Naive thymus-derived CD4-positive, alpha-beta T cell (primary cell): ENCODE results near the gene COPS4. TPM values are rescaled to one million over a fixed set of nuclear protein-coding genes. Genes with fewer than 3 reads are reported as not detected.
A peak's percentile ranks its signal among the peaks of the same experiment; 100 is the strongest.
"Not testable (repeated sequence)": the region's sequence is repeated elsewhere in the genome, so short reads cannot be mapped to it uniquely, and the experiment has no call there.

Experiments used
- ATAC-seq: fragments of 150-1000 bp; cut with Tn5 transposase; 2 replicates; pipeline ENCODE4 v1.10.0; 2021; ENCODE audit warnings: mild to moderate bottlenecking, moderate library complexity
- CTCF ChIA-PET: fragments of 350-600 bp; sonication (Branson Sonifier 250); formaldehyde crosslinking; loops from one replicate; lab custom pipeline; 2021; ENCODE audit warnings: antibody characterized with exemption; lab: Charles Lee
- POLR2A ChIA-PET: fragments of 350-600 bp; sonication (Branson Sonifier 250); formaldehyde crosslinking; loops from one replicate; lab custom pipeline; 2021; ENCODE audit warnings: antibody characterized with exemption, inconsistent platforms; lab: Charles Lee
- DNase-seq, 9 donors: peaks; one replicate each; pipeline versions ENCODE4 v3.0.0 to v3.0.0-alpha.2; 2020 to 2022; ENCODE audit warnings: mixed read lengths in 1 of 9
- H3K27ac ChIP-seq: one replicate; pipeline ENCODE4 v1.7.0; 2013; ENCODE audit warnings: mild to moderate bottlenecking, low read depth, low read length, moderate library complexity
- H3K27me3 ChIP-seq, 2 donors: one replicate each; pipeline ENCODE4 v1.7.0; 2013; ENCODE audit warnings: low read length in 2 of 2, mild to moderate bottlenecking in 2 of 2, moderate library complexity in 2 of 2; ENCODE audit not compliant: control insufficient read depth in 2 of 2, insufficient read depth in 2 of 2
- H3K36me3 ChIP-seq, 3 experiments: 1 replicate in 2 of 3; 2 replicates in 1 of 3; pipeline ENCODE4 v1.7.0; 2013; ENCODE audit warnings: low read length in 3 of 3, mild to moderate bottlenecking in 3 of 3, moderate library complexity in 1 of 3; ENCODE audit not compliant: insufficient read depth in 3 of 3, control insufficient read depth in 2 of 3
- H3K4me1 ChIP-seq, 2 donors: one replicate each; pipeline ENCODE4 v1.7.0; 2013; ENCODE audit warnings: low read length in 2 of 2, mild to moderate bottlenecking in 2 of 2, moderate library complexity in 1 of 2; ENCODE audit not compliant: control insufficient read depth in 2 of 2, insufficient read depth in 2 of 2
- H3K4me3 ChIP-seq: 2 replicates; pipeline ENCODE4 v1.7.0; 2013; ENCODE audit warnings: mild to moderate bottlenecking, low read length
- H3K9me3 ChIP-seq, 3 experiments: 1 replicate in 2 of 3; 2 replicates in 1 of 3; pipeline ENCODE4 v1.7.0; 2013; ENCODE audit warnings: low read length in 3 of 3; ENCODE audit not compliant: control insufficient read depth in 2 of 3
- H3K27ac Mint-ChIP-seq, 9 donors: one replicate each; pipeline ENCODE4 v1.8.0; 2020 to 2022; ENCODE audit warnings: mixed read lengths in 9 of 9, mild to moderate bottlenecking in 8 of 9, moderate library complexity in 5 of 9, inconsistent platforms in 2 of 9
- H3K27me3 Mint-ChIP-seq, 5 donors: one replicate each; pipeline ENCODE4 v1.8.0; 2021 to 2022; ENCODE audit warnings: mixed read lengths in 5 of 5, mild to moderate bottlenecking in 1 of 5
- H3K36me3 Mint-ChIP-seq, 5 donors: one replicate each; pipeline ENCODE4 v1.8.0; 2020 to 2022; ENCODE audit warnings: mixed read lengths in 5 of 5, mild to moderate bottlenecking in 3 of 5, inconsistent platforms in 1 of 5
- H3K4me1 Mint-ChIP-seq, 7 donors: one replicate each; pipeline ENCODE4 v1.8.0; 2020 to 2022; ENCODE audit warnings: mixed read lengths in 7 of 7, mild to moderate bottlenecking in 3 of 7, inconsistent platforms in 1 of 7
- H3K4me3 Mint-ChIP-seq, 10 donors: one replicate each; pipeline ENCODE4 v1.8.0; 2020 to 2022; ENCODE audit warnings: mild to moderate bottlenecking in 10 of 10, mixed read lengths in 10 of 10, moderate library complexity in 6 of 10, inconsistent platforms in 2 of 10
- H3K9me3 Mint-ChIP-seq, 11 donors: one replicate each; pipeline ENCODE4 v1.8.0; 2020 to 2022; ENCODE audit warnings: mixed read lengths in 11 of 11, mild to moderate bottlenecking in 4 of 11, inconsistent platforms in 1 of 11, moderate library complexity in 1 of 11
- intact Hi-C, 2 donors: fragments of 100-400 bp; cut with micrococcal nuclease; formaldehyde crosslinking; loops; one replicate each; pipeline ENCODE4 v1.15.1; 2023
- polyA plus RNA-seq, 2 donors: library from polyadenylated mRNA; unstranded; fragments of 300-500 nt; fragmentation: Illumina TruSeq; gene quantifications; one replicate each; pipeline ENCODE4 v1.2.3, GENCODE V29; 2021
- total RNA-seq, 6 experiments: library from RNA in 5 of 6; stranded (reverse) in 5 of 6; gene quantifications; 1 replicate in 5 of 6; 2 replicates in 1 of 6; pipeline ENCODE4 v1.2.3 and lab custom pipeline; 2021 to 2026

The COPS4 gene
- total RNA-seq (10 to 100 TPM; 23.5 to 32.8 (median 24.7) TPM), polyA plus RNA-seq (10 to 100 TPM; 53.7 to 59.7 TPM), total RNA-seq (lab: John Stamatoyannopoulos, UW) (23.7 reads per million, percentile 54 among the genes with 10 or more reads in this experiment)

DNA sequence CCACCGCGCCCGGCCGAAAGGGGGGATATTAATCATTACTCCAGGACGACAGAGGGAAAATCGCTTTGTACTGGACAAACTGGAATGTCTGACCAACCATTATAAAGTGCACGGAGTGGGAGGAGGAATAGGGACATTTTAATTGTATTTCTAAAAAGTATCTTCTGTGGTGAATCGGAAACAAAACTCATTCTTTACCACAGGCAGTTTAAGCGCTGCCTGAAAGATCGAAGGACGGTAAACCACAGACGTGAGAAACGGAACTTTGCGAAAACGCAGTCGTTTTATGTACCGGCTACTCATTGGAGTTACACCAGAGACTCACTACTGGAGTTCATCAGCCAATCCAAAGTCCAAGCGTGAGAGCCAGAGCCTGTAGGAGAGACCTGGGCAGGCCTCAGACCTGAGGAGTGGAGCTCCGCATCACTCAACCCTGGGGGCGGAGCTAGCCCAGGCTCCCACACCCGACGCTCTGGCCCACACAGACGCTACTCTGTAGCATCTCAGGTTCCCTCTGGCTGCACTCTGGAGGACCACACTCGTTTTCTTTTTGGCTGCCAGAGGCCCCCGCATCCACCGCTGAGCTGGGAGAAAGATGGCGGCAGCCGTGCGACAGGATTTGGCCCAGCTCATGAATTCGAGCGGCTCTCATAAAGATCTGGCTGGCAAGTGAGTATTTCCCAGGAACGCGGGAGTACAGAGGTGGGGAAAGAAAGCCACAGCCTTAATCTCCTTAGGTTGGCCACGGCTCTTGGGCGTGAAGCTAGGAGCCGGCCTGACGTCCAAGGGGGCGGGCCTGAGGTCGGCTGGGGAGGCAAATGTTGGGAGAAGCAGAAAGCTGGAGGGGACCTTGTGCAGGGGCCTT, at the start of gene COPS4:
TSS of gene COPS4 (plus strand) at position 554 of the 865 bp plus-strand sequence. CDS start at position 596, 42 bp downstream.
- Mint-ChIP-seq H3K36me3 (peaks cover 0 to 4% (median 0%) of the 10 kb centered on the region in 5 donors), H3K4me1 (peaks cover 19 to 44% (median 35%) of the 10 kb centered on the region in 7 donors), H3K4me3 (peak within 1 kb of the TSS; percentile 92 to 100 (median 98)), H3K27me3 (no peaks in the 10 kb centered on the region), H3K27ac (peak within 1 kb of the TSS; percentile 94 to 100 (median 97)), H3K9me3 (peaks cover 0 to 2% (median 0%) of the 10 kb centered on the region in 11 donors)
- ATAC-seq (peak; percentile 99), DNase-seq (peak; percentile 77 to 98 (median 97))
- Histone ChIP-seq H3K4me3 (peak within 1 kb of the TSS; percentile 98), H3K36me3 (peaks cover 0 to 4% (median 0%) of the 10 kb centered on the region in 3 experiments), H3K4me1 (peaks cover 4 to 19% of the 10 kb centered on the region in 2 donors), H3K27ac (peak within 1 kb of the TSS; percentile 94), H3K9me3 (no peaks in the 10 kb centered on the region), H3K27me3 (no peaks in the 10 kb centered on the region)
- intact Hi-C loops, result loop anchor here (1.0 to 10.0 kb wide), 16 partner anchors 22 to 750 kb away; partner anchors contain the start of genes COQ2 (in 2 of the 2), HELQ (in 2 of the 2), SEC31A (in 2 of the 2) and THAP9 (in 2 of the 2)
- ChIA-PET POLR2A (interaction anchor here (0.6 to 1.4 kb wide), 27 partner anchors 10 to 660 kb away, joined by 3 to 59 read pairs (median 4); partner anchors contain the start of genes ABRAXAS1, COQ2, HELQ and HNRNPD), CTCF (interaction anchor here (0.7 to 1.3 kb wide), 15 partner anchors 10 to 573 kb away, joined by 3 to 11 read pairs (median 3); partner anchors contain the start of genes COQ2 and LIN54)

DNA sequence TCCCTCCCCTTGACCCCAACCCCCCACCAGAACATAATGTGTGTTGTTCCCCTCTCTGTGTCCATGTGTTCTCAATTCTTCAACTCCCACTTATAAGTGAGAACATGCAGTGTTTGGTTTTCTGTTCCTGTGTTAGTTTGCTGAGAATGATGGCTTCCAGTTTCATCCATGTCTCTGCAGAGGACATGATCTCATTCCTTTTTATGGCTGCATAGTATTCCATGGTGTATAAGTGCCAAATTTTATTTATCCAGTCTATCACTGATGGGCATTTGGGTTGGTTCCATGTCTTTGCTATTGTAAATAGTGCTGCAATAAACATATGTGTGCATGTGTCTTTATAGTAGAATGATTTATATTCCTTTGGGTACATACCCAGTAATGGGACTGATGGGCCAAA, 47.5 kb upstream of the COPS4 start:
- peaks cover 14 to 38% (median 31%) of the 10 kb centered on the region in 7 donors for H3K4me1 Mint-ChIP-seq
- ATAC-seq, H3K4me3 ChIP-seq, H3K36me3 ChIP-seq, H3K27me3 Mint-ChIP-seq, H3K27ac Mint-ChIP-seq, CTCF ChIA-PET, H3K4me1 ChIP-seq, DNase-seq, intact Hi-C loops, H3K27me3 ChIP-seq, H3K4me3 Mint-ChIP-seq, H3K9me3 ChIP-seq, H3K27ac ChIP-seq, H3K9me3 Mint-ChIP-seq: not testable (repeated sequence)
- POLR2A ChIA-PET, result interaction anchor here (0.8 kb wide), 1 partner anchor 698 kb away, joined by 3 read pairs; no protein-coding TSS in a partner anchor
- H3K36me3 Mint-ChIP-seq, result peaks cover 0 to 31% (median 24%) of the 10 kb centered on the region in 5 donors

DNA sequence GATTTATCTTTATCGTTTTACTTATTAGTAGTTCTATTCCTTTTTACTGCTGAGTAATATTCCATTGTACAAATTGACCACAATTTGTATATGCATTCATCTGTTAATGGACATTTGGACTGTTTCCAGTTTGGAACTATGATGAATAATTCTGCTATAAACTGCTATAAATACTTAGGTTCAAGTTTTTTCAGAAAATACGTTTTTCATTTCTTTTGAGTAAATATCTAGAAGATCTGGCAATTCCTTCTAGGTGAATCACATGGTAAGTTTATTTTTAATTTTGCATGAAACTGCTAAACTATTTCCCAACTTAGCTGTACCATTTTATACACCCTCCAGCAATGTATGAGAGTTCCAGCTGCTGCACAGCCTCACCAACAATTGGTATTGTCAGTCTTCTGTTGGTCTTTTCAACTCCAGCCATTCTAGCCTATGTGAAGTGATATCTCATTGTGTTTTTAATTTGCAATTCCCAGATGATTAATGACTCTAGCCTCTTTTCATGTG, 46.6 kb upstream of the COPS4 start:
- Histone ChIP-seq H3K9me3 (no peaks in the 10 kb centered on the region), H3K4me1 (peaks cover 5 to 9% of the 10 kb centered on the region in 2 donors), H3K27ac (no peak overlapping the region), H3K36me3 (no peaks in the 10 kb centered on the region), H3K27me3 (no peaks in the 10 kb centered on the region), H3K4me3 (no peak overlapping the region)
- Mint-ChIP-seq H3K4me1 (peaks cover 14 to 38% (median 31%) of the 10 kb centered on the region in 7 donors), H3K36me3 (peaks cover 0 to 30% (median 23%) of the 10 kb centered on the region in 5 donors), H3K9me3 (peaks cover 0 to 3% (median 0%) of the 10 kb centered on the region in 11 donors), H3K27ac (peak overlapping the region in 2 of 9 donors; percentile 17 to 18), H3K27me3 (no peaks in the 10 kb centered on the region), H3K4me3 (no peak overlapping the region)
- no peak for DNase-seq
- CTCF ChIA-PET, result no interaction called here
- ATAC-seq, result no peak
- POLR2A ChIA-PET, result interaction anchor here (0.8 kb wide), 1 partner anchor 699 kb away, joined by 3 read pairs; no protein-coding TSS in a partner anchor
- intact Hi-C loops, result no loop called here

DNA sequence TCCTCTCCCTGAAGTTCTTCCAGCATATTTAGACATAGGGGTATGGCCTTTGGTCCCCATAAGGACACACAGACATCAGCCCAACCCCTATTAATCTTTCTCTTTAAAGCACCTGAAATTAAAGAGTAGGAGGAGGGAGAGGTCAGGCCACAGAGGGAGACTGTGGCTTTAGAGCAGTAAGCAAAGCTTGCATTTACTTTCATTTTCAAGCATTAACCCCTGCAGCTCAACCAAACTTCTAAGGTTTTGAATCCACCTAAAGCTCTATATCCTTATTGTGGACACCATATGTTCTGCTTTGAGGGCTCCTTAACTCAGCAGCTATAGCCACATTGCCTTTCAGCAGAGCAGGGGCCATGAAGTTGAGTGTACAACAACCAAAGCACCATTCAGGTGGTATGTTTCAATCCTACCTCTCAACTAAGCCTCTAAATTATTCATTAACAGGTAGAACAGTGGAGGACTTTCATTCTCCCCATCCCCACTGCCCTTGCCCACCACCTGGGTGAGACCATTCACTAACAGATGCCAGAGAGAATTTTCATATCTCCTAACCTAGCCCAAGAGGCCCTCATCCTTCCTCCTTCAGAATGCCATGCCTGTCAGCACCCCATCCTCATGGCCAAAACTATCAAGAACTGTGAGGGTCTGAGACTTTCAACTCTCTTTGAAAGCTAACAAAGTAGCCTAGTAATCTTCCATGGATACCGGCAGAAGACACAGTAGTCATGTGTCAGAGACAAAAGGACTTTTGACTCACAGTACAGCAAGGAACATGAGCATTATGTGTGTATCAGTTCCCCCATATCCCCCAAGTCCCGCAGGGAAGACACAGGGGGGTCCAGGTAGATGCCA, 45.2 kb upstream of the COPS4 start:
- Histone ChIP-seq H3K4me3 (peak overlapping the region; percentile 9), H3K9me3 (no peaks in the 10 kb centered on the region), H3K27ac (peak overlapping the region; percentile 38), H3K27me3 (no peaks in the 10 kb centered on the region), H3K36me3 (no peaks in the 10 kb centered on the region), H3K4me1 (peaks cover 5 to 9% of the 10 kb centered on the region in 2 donors)
- peaks cover 0 to 22% (median 13%) of the 10 kb centered on the region in 5 donors for H3K36me3 Mint-ChIP-seq
- H3K4me1 Mint-ChIP-seq, result peaks cover 14 to 37% (median 25%) of the 10 kb centered on the region in 7 donors
- peak overlapping the region; percentile 8 to 92 (median 59) for H3K27ac Mint-ChIP-seq
- ATAC-seq, result peak; percentile 75
- intact Hi-C loops, result loop anchor here in 1 of 2 donors (1.0 kb wide), 2 partner anchors 20 to 45 kb away; partner anchors contain the start of genes COPS4 and LIN54
- DNase-seq, result peak in 5 of 9 donors; percentile 4 to 26 (median 11)
- ChIA-PET POLR2A (interaction anchor here (1.0 kb wide), 1 partner anchor 45 kb away, joined by 3 read pairs; the partner anchor contains the start of gene COPS4), CTCF (no interaction called here)
- no peaks in the 10 kb centered on the region for H3K27me3 Mint-ChIP-seq
- H3K9me3 Mint-ChIP-seq, result peaks cover 0 to 3% (median 0%) of the 10 kb centered on the region in 11 donors
- peak overlapping the region; percentile 33 to 72 (median 60) for H3K4me3 Mint-ChIP-seq

DNA sequence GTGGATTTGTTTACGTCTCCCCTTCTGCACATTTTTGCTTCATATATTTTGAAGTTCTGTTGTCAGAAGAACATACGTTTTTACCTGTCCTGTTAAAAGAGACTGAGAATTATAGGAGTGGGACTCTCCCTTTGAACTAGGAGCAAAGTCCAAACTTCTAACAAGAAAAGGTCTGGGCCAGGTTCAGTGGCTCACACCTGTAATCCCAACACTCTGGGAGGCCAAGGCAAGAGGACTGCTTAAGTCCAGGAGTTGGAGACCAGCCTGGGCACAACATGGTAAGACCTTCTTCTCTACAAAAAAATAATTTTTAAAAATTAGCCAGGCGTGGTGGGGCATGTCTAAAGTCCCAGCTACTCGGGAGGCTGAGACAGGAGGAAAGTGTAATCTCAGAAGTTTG, 40.1 kb upstream of the COPS4 start:
- ATAC-seq (no peak), DNase-seq (no peak)
- Histone ChIP-seq H3K4me3 (no peak overlapping the region), H3K36me3 (no peaks in the 10 kb centered on the region), H3K27ac (no peak overlapping the region), H3K9me3 (no peaks in the 10 kb centered on the region), H3K27me3 (no peaks in the 10 kb centered on the region), H3K4me1 (peaks cover 3 to 5% of the 10 kb centered on the region in 2 donors)
- no peaks in the 10 kb centered on the region for H3K9me3 Mint-ChIP-seq
- H3K4me3 Mint-ChIP-seq, result no peak overlapping the region
- H3K36me3 Mint-ChIP-seq, result peaks cover 0 to 20% (median 5%) of the 10 kb centered on the region in 5 donors
- ChIA-PET CTCF (no interaction called here), POLR2A (interaction anchor here (0.5 to 1.3 kb wide), 3 partner anchors 14 to 121 kb away, joined by 3 to 4 read pairs (median 3); no protein-coding TSS in a partner anchor)
- H3K4me1 Mint-ChIP-seq, result peaks cover 11 to 32% (median 20%) of the 10 kb centered on the region in 7 donors
- H3K27me3 Mint-ChIP-seq, result no peaks in the 10 kb centered on the region
- peak overlapping the region in 1 of 9 donors; percentile 8 for H3K27ac Mint-ChIP-seq
- intact Hi-C loops, result no loop called here
